ENCODE results near the gene DMBX1. TPM values are rescaled to one million over a fixed set of nuclear protein-coding genes. Genes with fewer than 3 reads are reported as not detected.

Gene DMBX1
- total and polyA plus RNA-seq, 10 donors, result not detected

DNA sequence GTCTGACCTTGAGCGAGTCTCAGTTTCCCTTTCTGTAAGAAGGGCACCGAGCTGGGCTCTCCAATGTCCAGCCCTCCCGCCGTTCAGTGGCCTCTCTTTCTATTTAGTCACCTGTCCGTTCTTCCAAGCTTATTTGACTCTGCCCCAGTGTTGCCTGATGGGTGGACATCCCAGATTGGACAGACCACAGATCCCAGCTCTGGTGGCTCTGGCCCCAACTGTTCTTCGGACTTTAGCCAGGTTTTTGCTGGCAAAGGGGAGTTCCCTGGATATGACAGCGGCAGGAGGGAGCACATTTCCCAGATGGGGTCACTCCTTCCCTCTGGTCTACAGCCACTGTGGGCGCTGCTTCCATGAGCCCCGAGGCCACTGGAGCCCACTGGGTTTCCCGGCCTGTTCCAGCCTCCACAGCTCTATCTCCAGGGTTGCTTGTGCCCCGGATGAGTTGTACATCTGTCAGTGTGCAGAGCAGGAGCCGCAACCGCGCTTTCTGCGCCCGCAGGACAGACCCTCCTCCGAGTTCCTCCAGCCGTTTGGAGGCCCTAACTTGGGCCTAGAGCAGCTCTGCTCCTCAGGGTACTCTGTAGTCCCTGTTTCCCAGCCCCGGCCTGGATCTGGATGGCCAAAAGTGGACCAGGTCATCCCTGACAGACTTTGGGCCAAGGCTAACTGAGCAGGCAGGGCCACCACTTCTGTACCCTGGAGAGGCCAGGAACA lies 3.8 kb downstream of the DMBX1 start:
- 22 to 39% (median 29%) methylated on average over 16 to 19 of the region's 19 CpGs for WGBS, 5 donors
- H3K36me3 ChIP-seq, result no peaks in the 10 kb centered on the region
- intact Hi-C loops (cut with DNase I; ENCODE audit: low total_unique reads), result no loop called here
- peaks cover 8 to 32% (median 24%) of the 10 kb centered on the region in 6 donors for H3K4me1 ChIP-seq
- peaks cover 11 to 81% (median 67%) of the 10 kb centered on the region in 7 donors for H3K27me3 ChIP-seq (replicated peaks in 1 of 7)
- no peak for TF ChIP-seq POLR2AphosphoS5 (IDR thresholded peaks at IDR 0.05)
- TF ChIP-seq, protein P1, sequence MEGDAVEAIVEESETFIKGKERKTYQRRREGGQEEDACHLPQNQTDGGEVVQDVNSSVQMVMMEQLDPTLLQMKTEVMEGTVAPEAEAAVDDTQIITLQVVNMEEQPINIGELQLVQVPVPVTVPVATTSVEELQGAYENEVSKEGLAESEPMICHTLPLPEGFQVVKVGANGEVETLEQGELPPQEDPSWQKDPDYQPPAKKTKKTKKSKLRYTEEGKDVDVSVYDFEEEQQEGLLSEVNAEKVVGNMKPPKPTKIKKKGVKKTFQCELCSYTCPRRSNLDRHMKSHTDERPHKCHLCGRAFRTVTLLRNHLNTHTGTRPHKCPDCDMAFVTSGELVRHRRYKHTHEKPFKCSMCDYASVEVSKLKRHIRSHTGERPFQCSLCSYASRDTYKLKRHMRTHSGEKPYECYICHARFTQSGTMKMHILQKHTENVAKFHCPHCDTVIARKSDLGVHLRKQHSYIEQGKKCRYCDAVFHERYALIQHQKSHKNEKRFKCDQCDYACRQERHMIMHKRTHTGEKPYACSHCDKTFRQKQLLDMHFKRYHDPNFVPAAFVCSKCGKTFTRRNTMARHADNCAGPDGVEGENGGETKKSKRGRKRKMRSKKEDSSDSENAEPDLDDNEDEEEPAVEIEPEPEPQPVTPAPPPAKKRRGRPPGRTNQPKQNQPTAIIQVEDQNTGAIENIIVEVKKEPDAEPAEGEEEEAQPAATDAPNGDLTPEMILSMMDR (IDR thresholded peaks at IDR 0.05 in 8 of 11, conservative IDR thresholded peaks at IDR 0.05 in 3 of 11), result no peak
- TF ChIP-seq POLR2A (IDR thresholded peaks at IDR 0.05), result no peak
- DNase-seq, result peak; percentile 52
- H3K9me3 ChIP-seq, result no peaks in the 10 kb centered on the region
- no peak overlapping the region for H3K27ac ChIP-seq
- H3K4me3 ChIP-seq, result no peak overlapping the region

DNA sequence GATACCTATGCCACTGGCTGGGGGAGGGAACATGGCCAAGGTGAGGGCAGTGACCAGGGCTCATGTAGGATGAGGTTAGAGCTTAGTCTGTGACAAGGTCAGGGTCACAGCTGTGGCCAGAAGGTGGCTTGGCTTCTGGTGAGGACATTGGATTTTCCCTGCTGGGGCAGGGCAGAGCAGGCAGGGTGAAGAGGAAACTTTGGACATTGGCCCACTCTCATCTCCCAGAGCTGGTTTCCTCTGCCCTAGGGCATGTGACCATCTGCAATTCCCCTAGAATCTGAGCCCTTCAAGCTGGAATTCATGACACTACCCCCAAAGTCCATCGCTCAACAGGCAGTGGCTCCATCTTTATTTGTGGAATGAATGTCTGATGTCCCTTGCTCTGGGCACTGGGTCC lies 5.3 kb downstream of the DMBX1 start:
- DNase-seq, result peak; percentile 30
- TF ChIP-seq POLR2AphosphoS5 (IDR thresholded peaks at IDR 0.05), result no peak
- no peak for TF ChIP-seq POLR2A (IDR thresholded peaks at IDR 0.05)
- TF ChIP-seq, protein P1 (IDR thresholded peaks at IDR 0.05 in 8 of 11, conservative IDR thresholded peaks at IDR 0.05 in 3 of 11), result no peak
- H3K9me3 ChIP-seq, result no peaks in the 10 kb centered on the region
- no peaks in the 10 kb centered on the region for H3K36me3 ChIP-seq
- H3K4me1 ChIP-seq, result peaks cover 1 to 17% (median 12%) of the 10 kb centered on the region in 6 donors
- no peak overlapping the region for H3K4me3 ChIP-seq
- WGBS, 5 donors, result 73 to 83% (median 75%) methylated on average over 1 of the region's 1 CpG
- intact Hi-C loops (cut with DNase I; ENCODE audit: low total_unique reads), result no loop called here
- H3K27me3 ChIP-seq (replicated peaks in 1 of 7), result peaks cover 6 to 66% (median 53%) of the 10 kb centered on the region in 7 donors
- H3K27ac ChIP-seq, result no peak overlapping the region

DNA sequence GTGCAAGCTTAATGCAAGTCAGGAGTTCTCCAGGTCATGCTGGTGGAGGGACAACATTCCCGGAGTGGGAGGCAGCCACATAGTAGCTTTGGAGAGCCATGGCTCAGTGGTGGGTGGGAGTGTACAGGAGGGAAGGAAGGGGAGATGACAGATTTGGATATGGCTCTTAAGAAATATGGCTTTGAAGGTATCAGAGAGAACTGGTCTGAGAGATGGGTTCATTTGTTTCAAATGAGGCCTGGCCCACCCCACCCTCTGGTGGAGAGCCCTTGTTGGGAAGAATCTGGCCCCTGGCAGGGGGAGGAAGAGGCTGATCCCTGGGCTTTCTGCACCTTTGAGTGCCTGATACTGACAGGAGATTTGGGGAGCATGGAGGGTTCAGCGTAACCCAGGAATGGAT lies 6.1 kb downstream of the DMBX1 start:
- no peak overlapping the region for H3K27ac ChIP-seq
- H3K27me3 ChIP-seq (replicated peaks in 1 of 7), result peaks cover 5 to 58% (median 44%) of the 10 kb centered on the region in 7 donors
- no peak overlapping the region for H3K4me3 ChIP-seq
- intact Hi-C loops (cut with DNase I; ENCODE audit: low total_unique reads), result no loop called here
- 83 to 96% (median 86%) methylated on average over 2 of the region's 2 CpGs for WGBS, 5 donors
- no peaks in the 10 kb centered on the region for H3K9me3 ChIP-seq
- TF ChIP-seq POLR2A (IDR thresholded peaks at IDR 0.05) (no peak), POLR2AphosphoS5 (IDR thresholded peaks at IDR 0.05) (no peak)
- TF ChIP-seq, protein P1 (IDR thresholded peaks at IDR 0.05 in 8 of 11, conservative IDR thresholded peaks at IDR 0.05 in 3 of 11), result no peak
- H3K4me1 ChIP-seq, result peaks cover 0 to 9% (median 3%) of the 10 kb centered on the region in 6 donors
- no peaks in the 10 kb centered on the region for H3K36me3 ChIP-seq
- DNase-seq, result peak; percentile 23

DNA sequence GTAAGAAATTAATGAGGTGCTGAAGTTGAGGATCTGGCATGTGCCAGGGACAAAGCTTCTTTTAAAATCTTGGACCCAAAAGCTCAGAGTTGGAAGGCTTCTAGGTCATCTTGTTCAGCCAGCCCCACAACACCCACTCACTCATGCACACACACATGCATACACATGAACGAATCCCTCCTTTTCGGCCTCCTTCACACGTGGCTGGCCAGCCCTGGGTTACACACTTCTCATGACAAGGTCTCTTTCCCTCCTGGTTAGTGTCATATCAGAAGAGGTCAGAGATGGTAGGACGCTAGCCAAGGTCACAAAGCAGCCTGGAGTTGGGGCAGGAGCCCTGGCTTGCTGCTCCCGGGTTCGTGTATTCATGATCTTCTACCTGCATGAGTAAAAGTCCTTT lies 6.9 kb downstream of the DMBX1 start:
- peaks cover 0 to 1% (median 0%) of the 10 kb centered on the region in 6 donors for H3K4me1 ChIP-seq
- DNase-seq, result no peak
- H3K9me3 ChIP-seq, result no peaks in the 10 kb centered on the region
- TF ChIP-seq, protein P1 (IDR thresholded peaks at IDR 0.05 in 8 of 11, conservative IDR thresholded peaks at IDR 0.05 in 3 of 11), result no peak
- TF ChIP-seq POLR2A (IDR thresholded peaks at IDR 0.05) (no peak), POLR2AphosphoS5 (IDR thresholded peaks at IDR 0.05) (no peak)
- no peak overlapping the region for H3K4me3 ChIP-seq
- no peak overlapping the region for H3K27ac ChIP-seq
- WGBS, 5 donors, result 72 to 88% (median 74%) methylated on average over 6 of the region's 6 CpGs
- no peaks in the 10 kb centered on the region for H3K36me3 ChIP-seq
- H3K27me3 ChIP-seq (replicated peaks in 1 of 7), result peaks cover 3 to 54% (median 37%) of the 10 kb centered on the region in 7 donors
- intact Hi-C loops (cut with DNase I; ENCODE audit: low total_unique reads), result no loop called here
